ENCODE data around the gene TPD52L1.

The TPD52L1 gene

GRCh38 chr6:125215252-125215819, 61.8 kb downstream of the TPD52L1 start:
- DNase-seq, result no peak

- DNase-seq, result no peak
Measured at GRCh38 chr6:125216015-125216414, 62.4 kb downstream of the TPD52L1 start.

- DNase-seq, result no peak
Measured at GRCh38 chr6:125217369-125217768, 63.8 kb downstream of the TPD52L1 start.

DNA sequence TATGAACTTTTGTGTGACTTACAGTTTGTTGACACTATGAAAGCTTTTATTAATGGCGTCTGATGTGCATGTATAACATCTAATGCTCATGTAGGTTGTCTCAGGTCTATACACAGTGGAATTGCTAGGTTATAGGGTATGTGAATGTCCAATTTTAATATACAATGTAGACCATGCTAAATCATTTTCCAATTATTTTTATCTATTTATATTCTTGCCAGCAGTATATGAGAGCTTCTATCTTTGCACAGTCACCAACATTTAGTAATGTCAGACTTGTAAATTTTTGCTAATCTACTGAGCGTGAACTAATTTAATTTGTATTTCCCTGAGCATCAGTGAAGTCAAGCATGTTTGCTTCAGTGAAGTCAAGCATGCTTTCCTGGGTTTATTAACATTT, 64.4 kb downstream of the TPD52L1 start:
- no peak for DNase-seq

DNA sequence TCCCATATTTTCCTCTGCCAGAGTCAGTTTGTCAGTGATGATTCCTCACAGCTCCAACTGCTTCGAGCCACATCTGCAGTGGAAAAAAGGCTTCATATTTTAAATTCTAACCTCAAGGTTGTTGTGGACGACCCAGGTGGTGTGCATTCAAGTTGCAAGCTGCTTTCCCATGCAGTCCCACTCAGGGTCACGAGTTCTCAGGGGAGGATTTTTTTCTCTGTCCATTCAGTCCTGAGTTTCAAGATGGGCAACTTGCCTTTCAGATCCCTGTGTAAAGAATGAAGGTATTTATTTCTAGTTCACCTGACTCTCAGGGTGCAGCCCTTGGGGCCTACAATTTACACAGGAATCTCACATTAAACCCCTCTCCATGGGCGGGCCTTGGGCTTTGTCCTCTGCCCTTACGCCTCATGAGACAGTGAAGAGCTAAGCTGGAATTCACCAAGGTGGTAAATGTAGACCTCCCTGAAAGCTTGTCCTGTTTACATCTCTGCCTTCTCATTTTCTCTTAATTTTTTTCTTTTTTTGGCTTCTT, 65.9 kb downstream of the TPD52L1 start:
- DNase-seq, result no peak

DNA sequence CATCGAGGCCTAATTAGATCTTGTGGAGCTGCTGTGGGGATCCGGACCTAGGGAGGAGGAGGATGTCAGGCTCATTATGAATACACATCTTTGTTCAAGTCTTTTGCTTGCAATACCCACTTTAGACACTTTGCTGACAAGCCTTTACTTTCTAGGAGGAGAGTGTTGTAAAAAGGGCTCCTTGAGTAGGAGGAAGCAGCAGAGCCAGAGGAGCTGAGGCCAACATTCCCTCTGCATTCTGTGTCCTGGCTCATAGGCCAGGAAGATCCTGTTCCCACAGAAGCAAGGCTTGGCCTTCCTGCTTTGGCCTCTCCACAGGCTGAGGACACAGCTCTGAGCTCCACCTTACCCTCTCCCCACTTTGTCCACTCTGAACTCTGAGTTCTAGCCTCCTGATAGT, 67.1 kb downstream of the TPD52L1 start:
- no peak for DNase-seq

DNA sequence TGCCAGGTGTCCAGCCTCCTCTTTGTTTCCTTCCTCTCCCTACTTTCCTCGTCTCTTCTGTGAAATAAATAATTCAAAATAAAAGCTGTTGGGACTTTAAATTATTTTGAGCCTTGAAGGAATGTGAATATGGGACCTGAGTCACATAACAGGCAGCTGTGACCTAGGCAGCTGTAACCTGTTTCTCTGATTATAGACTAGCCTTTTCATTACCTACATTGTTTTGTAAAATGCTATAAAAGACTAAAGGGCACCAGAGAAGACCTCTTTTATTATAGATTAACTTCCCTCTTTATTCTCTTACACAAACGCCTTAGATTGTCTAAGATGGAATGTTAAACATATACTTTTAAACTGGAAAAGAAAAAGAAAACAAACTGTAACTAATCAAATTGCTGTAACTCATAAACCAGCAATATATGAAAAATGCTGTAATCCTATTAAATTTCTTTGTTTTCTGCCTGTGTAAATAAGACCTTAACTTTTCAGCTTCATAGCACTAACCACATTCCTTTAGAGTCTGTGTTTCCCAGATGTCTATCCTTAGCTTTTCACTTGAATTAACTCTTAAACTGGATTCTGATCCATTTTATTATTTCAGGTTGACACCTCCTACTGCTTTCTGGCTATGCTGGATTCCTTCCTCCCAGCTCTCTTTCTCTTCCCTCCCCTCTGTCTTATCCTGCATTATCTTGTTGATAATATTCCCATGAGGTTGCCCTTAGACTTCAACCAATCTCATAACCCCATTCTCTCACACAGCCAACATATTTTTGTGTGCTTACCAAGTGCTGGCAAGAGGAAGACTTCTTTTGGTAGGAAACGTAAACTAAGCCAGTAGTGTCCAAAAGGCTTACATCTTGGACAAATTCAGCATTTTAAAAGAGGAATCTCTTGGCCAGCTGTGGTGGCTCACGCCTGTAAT, 69.2 kb downstream of the TPD52L1 start:
- DNase-seq, result no peak

DNA sequence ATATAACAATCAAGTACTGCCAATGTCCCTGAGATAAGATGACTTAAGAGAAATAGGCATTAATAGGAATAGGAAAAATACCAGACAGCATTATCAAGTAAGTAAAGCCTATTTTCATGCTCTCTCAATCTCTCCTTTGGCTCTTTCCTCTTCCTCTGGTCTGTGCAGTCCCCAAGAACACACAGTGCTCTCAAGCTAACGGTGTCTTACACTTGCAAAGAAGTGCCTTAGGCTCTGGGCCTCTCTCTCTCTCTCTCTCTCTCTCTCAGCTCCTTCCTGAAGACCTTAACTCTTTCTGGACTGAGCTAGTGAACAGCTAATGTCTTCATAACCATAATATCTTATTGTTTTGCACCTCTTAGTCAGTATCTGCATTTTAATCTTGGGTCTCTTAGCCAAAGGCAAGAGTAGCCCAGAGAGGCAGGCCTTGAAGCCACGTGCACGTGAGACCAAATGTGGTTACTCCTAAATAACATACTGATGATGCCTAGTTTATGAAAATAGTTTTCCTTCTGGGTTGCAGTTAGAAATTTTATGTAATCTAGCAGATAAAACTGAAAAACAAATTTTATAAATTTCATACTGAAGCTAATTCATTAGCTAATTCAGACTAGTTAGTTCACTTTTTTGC, 70.8 kb downstream of the TPD52L1 start:
- no peak for DNase-seq

- DNase-seq, result no peak
Measured at GRCh38 chr6:125227244-125227643, 73.7 kb downstream of the TPD52L1 start.

GRCh38 chr6:125228981-125229479, 75.5 kb downstream of the TPD52L1 start:
- DNase-seq, result no peak

- DNase-seq, result no peak
Measured at GRCh38 chr6:125230674-125231073, 77.1 kb downstream of the TPD52L1 start.

DNA sequence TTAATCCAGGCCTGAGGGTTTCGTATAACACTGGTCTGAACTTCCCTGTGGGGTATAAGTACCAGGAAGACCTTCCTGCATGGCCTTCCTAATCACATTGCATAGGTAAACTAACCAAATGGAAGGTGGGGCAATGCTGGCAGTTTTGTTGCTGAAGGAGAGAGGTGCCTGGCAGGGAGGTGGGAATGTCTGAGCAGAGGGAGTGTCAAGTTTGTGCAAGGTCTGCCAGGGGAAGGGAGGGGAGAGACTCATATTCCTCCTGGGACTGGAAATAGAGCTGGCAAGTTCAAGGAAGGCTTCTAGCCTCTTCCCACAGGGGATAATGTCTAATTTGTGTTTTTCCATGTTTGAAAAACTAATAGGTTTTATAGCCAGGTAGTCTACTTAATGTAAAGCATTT, 77.6 kb downstream of the TPD52L1 start:
- DNase-seq, result no peak

DNA sequence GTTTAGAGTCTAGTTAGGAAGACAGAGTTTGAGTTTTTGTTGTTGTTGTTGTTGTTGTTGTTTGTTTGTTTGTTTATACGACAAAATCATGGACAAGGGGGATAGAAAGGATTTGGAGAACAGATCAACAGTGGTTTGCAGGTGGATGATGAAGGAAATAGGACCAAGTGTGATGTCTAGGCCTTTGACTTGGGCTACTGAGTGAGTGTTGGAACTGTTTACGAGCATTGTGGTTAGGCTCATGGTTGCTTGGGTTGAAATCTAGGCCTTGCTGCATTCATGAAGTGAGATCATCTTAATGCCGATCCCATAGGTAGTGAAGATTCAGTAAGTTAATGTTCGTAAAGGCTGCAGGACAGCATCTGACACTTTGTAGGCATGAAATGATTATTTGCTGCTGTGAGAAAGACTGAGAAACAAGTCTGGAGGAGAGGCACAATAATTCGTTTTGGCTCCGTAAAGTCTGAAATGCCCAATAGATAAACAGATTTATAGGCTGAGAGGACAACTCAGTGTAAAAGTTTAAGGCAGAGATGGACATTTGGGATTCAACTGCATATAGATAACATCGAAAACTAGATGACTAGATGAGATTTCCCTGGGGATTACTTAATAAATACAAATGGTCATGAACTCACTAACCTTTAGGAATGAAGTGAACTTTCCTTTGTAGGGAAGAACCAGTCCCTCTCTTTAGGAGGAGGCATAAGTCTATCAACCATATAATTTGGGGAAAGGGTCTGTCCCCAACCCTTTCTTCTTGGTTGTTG, 78.2 kb downstream of the TPD52L1 start:
- no peak for DNase-seq

DNA sequence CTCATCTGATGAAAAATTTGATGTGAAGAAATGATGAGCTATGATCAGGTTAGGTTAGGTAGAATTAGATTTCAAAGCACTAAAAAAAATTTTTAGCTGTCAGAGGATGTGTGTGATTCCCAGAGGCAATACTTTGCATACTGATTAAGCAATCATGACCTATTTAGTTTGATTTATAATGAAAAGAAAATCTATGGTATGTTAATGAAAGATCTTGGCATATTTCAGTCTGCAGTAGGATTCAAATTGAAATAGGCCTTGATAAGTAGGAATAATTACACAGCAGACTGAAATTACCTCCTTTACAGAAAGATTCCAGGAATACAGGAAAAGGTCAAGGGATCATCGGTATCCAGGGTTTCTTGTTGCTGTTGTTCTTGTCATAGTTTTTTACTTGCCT, 78.9 kb downstream of the TPD52L1 start:
- DNase-seq, result no peak

GRCh38 chr6:125233202-125233601, 79.6 kb downstream of the TPD52L1 start:
- DNase-seq, result no peak

GRCh38 chr6:125236536-125237327, 83.2 kb downstream of the TPD52L1 start:
- no peak for DNase-seq

DNA sequence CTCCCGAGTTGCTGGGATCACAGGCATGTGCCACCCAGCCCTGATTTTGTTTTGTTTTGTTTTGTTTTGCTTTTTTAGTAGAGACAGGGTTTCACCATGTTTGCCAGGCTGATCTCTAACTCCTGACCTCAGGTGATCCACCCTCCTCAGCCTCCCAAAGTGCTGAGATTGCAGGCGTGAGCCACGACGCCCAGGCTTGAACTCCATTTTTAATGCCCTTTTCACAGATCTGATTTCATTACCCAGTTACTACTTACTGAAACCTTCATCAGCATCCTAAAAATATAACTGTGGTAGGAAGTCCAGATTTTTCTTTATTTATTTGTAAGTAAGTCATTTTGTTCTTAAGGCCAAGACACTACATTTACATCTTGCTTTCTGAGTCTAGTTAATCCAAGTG, 84.2 kb downstream of the TPD52L1 start:
- no peak for DNase-seq

DNA sequence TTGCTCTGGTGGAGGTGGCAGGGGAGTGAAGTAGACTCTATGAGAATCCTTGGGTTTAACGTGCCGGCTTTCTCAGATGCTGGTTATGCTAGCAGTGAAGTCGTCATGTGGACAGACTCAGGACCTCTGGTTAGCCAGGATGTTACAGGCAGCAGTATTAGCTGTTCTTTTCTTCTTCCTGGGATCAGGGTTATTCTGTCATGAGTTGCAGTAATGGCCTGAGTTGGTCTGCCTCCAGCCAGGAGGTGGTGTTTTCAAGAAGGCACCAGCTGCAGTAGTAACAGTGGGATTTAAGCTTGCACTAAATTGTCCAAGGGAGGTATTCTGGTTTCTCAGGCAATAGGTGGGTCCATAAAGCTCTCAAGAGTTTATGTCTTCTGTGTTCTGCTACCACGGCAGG, 91.5 kb downstream of the TPD52L1 start:
- no peak for DNase-seq

DNA sequence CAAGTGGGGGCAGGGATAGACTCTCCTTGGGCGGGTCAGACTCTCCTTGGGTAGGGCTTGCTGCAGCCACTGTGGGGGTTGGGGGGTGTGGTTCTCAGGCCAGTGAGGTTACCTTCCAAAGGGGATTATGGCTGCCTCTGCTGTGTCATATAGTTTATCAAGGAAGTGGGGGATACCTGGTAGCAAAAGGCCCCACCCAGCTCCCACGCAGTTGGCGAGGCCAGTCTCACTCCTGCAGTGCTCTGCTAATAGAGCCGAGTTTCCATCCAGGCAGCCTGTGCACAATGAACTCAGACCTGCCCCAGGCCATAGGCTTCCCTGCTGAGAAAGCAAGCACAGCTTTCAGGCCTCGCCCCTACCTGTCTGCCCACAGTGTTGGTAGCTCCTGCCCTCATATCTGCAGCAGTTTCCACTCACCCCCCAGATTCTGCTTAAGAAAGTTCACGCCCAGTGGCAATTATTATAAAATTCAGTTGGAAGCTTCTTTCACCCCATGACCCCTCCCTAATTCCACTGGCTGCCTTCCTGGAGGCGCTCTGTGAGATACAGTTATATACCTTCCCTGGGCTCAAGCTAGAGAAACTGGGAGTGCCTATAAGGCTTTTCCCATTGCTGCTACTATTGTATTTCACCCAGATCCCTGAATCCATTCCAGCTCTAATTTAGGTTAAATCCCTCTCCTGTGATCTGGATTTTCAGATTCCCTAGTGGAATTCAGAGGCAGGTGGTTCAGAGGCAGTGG, 92.1 kb downstream of the TPD52L1 start:
- no peak for DNase-seq

- DNase-seq, result no peak
Measured at GRCh38 chr6:125246566-125246965, 93.0 kb downstream of the TPD52L1 start.

DNA sequence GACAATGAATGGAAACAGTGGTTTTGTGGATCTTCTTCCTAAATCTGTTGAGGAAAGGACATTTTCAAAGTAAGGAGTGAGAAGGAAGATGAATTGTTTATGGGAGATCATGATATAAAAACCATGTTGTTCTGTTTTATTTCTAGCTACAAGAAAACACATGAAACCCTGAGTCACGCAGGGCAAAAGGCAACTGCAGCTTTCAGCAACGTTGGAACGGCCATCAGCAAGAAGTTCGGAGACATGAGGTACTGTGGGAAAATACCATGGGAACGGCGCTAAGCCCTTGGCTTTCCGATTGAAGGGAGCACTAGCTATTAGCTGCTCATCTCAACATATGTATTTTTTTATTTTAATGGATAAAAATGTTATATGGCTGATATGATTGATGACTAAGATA, 94.6 kb downstream of the TPD52L1 start:
- no peak for DNase-seq
